T-cell (primary cell): ENCODE data around the gene MEF2B. TPM values are rescaled to one million over a fixed set of nuclear protein-coding genes. Genes with fewer than 3 reads are reported as not detected.
"Not testable (repeated sequence)": the region's sequence is repeated elsewhere in the genome, so short reads cannot be mapped to it uniquely, and the experiment has no call there.

Source experiments
- ATAC-seq, 4 experiments: fragments of 200-7000 bp in 3 of 4; fragments of 150-1000 bp in 1 of 4; cut with Tn5 transposase; replicated peaks in 1 of 4; 1 replicate in 3 of 4; 2 replicates in 1 of 4; pipeline ENCODE4 v1.10.0; 2021; ENCODE audit warnings: moderate library complexity in 3 of 4, mild to moderate bottlenecking in 2 of 4, moderate number of reproducible peaks in 1 of 4
- CTCF ChIA-PET, 2 donors: fragments of 300-600 bp; sonication (Branson Sonifier 250); formaldehyde crosslinking; loops; one replicate each; lab custom pipeline; 2022; ENCODE audit warnings: antibody characterized with exemption in 2 of 2; lab: Charles Lee
- POLR2A ChIA-PET, 2 donors: fragments of 300-600 bp; sonication (Branson Sonifier 250); formaldehyde crosslinking; loops; one replicate each; lab custom pipeline; 2022; ENCODE audit warnings: antibody characterized with exemption in 2 of 2; lab: Charles Lee
- DNase-seq, 35 experiments: peaks; one replicate each; pipeline versions ENCODE4 v3.0.0 to v3.0.0-alpha.2; 2013 to 2023
- H3K27ac ChIP-seq: one replicate; pipeline ENCODE4 v1.5.1; 2013; ENCODE audit warnings: low read length
- H3K27me3 ChIP-seq, 2 experiments: replicated peaks in 1 of 2; 1 replicate in 1 of 2; 2 replicates in 1 of 2; pipeline versions ENCODE4 v1.6.1 to v1.7.0; 2013; ENCODE audit warnings: low read length in 1 of 2, mixed read lengths in 1 of 2; ENCODE audit not compliant: control insufficient read depth in 2 of 2, insufficient read depth in 2 of 2; ENCODE audit errors: extremely low read depth in 1 of 2
- H3K36me3 ChIP-seq, 2 donors: 1 replicate in 1 of 2; 2 replicates in 1 of 2; pipeline versions ENCODE4 v1.6.1 to v1.7.0; 2013; ENCODE audit warnings: low read length in 1 of 2; ENCODE audit not compliant: control insufficient read depth in 2 of 2, insufficient read depth in 1 of 2; ENCODE audit errors: extremely low read depth in 1 of 2
- H3K4me1 ChIP-seq, 2 experiments: 1 replicate in 1 of 2; 2 replicates in 1 of 2; pipeline versions ENCODE4 v1.6.1 to v1.7.0; 2013; ENCODE audit warnings: low read length in 2 of 2, mixed read lengths in 1 of 2; ENCODE audit not compliant: insufficient read depth in 2 of 2, control insufficient read depth in 1 of 2; ENCODE audit errors: extremely low read depth in 1 of 2
- H3K4me3 ChIP-seq, 2 donors: 1 replicate in 1 of 2; 2 replicates in 1 of 2; pipeline versions ENCODE4 v1.5.1 to v1.7.0; 2013; ENCODE audit warnings: mild to moderate bottlenecking in 2 of 2, low read length in 1 of 2, moderate library complexity in 1 of 2; ENCODE audit not compliant: control insufficient read depth in 1 of 2; ENCODE audit errors: extremely low read depth in 1 of 2
- H3K9me3 ChIP-seq: 2 replicates; pipeline ENCODE4 v1.7.0; 2013
- H3K27ac Mint-ChIP-seq, 2 donors: one replicate each; pipeline ENCODE4 v1.8.0; 2020 to 2021; ENCODE audit warnings: mild to moderate bottlenecking in 2 of 2, mixed read lengths in 2 of 2
- H3K27me3 Mint-ChIP-seq, 2 donors: one replicate each; pipeline ENCODE4 v1.8.0; 2021 to 2022; ENCODE audit warnings: mixed read lengths in 2 of 2
- H3K36me3 Mint-ChIP-seq: one replicate; pipeline ENCODE4 v1.8.0; 2021; ENCODE audit warnings: mixed read lengths
- H3K4me1 Mint-ChIP-seq, 3 donors: one replicate each; pipeline ENCODE4 v1.8.0; 2020 to 2022; ENCODE audit warnings: mixed read lengths in 3 of 3, mild to moderate bottlenecking in 1 of 3
- H3K4me3 Mint-ChIP-seq, 3 donors: one replicate each; pipeline ENCODE4 v1.8.0; 2020 to 2022; ENCODE audit warnings: mild to moderate bottlenecking in 3 of 3, mixed read lengths in 3 of 3, moderate library complexity in 3 of 3
- H3K9me3 Mint-ChIP-seq, 3 donors: one replicate each; pipeline ENCODE4 v1.8.0; 2020 to 2022; ENCODE audit warnings: mixed read lengths in 3 of 3
- WGBS: methylation state at CpG from one replicate; pipeline ENCODE4 v1.1.5; 2013; ENCODE audit warnings: missing lambda C conversion rate; ENCODE audit not compliant: insufficient coverage; 5-methylcytosine and 5-hydroxymethylcytosine counted together
- total RNA-seq, 35 experiments: library from RNA in 6 of 35; stranded (reverse) in 6 of 35; fragments of 120-200 nt in 1 of 35; gene quantifications; one replicate each; pipeline versions ENCODE4 v1.2.1 to v1.2.4 and lab custom pipeline; 2013 to 2026

MEF2B gene
- total RNA-seq, 5 donors from 2014 or later (not counting 1 experiment from before 2014, with no cell fraction given) = 3.3 to 6.4 (median 6.0) TPM

DNA sequence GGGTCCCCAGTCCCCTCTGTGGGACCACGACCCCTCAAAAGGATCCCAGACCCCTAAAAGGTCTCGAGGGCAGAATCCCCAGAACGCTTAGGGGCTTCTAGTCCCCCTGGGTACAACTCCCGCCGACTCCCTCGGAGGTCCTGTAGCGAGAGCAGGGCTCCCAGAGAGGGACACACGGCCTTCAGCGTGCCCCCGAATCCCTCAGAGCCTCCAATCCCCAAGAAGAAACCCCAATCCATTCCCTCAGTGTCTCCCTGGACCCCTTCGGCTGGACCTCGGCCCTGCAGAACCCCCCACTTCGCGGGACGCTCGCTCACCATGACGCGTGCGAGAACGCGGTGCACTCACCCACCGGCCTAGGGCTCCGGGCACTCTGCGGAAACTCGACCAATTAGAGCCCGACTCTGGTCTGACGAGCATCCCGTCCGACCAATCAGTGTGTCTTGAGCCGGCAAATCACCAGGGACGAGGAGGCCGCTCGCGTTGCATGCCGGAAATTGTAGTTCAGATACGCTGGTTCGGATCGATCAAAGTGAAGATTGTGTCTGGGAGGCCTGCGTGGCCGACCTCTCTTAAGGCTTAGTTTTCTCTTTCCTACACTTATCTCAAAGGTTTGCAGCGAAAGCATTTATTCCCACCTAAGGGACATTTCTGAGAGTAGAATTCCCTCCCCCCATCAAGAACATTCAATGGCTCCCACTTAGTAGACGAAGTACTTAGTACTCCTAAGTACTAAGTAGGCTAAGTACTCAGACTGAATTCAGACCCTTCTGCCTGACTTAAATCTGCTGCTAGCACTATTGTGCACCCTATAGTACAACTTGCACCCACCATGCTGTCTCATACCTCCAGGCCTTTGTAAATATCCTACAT is 31.7 kb downstream of the MEF2B start, which contains the start of gene TMEM161A:
Gene TMEM161A, minus strand, starts transcription at position 370 of the 873 bp plus-strand sequence. Its CDS starts 50 bp downstream, at position 320.
- Mint-ChIP-seq H3K4me1 (peaks cover 32 to 38% (median 36%) of the 10 kb centered on the region in 3 donors), H3K4me3 (peak within 1 kb of the TSS; percentile 88 to 98 (median 90)), H3K36me3 (no peaks in the 10 kb centered on the region), H3K27me3 (peaks cover 0 to 2% of the 10 kb centered on the region in 2 donors), H3K27ac (peak within 1 kb of the TSS; percentile 90 to 97), H3K9me3 (no peaks in the 10 kb centered on the region)
- ChIA-PET POLR2A (no interaction called here), CTCF (no interaction called here)
- Histone ChIP-seq H3K9me3 (no peaks in the 10 kb centered on the region), H3K4me1 (peaks cover 3 to 32% of the 10 kb centered on the region in 2 experiments), H3K36me3 (no peaks in the 10 kb centered on the region), H3K27ac (peak within 1 kb of the TSS; percentile 70), H3K27me3 (peaks cover 0 to 7% of the 10 kb centered on the region in 2 experiments), H3K4me3 (peak within 1 kb of the TSS; percentile 88 to 95)
- peak; percentile 90 to 99 (median 95) for DNase-seq
- ATAC-seq = peak; percentile 100
- 4% methylated on average over 33 of the region's 42 CpGs for WGBS

DNA sequence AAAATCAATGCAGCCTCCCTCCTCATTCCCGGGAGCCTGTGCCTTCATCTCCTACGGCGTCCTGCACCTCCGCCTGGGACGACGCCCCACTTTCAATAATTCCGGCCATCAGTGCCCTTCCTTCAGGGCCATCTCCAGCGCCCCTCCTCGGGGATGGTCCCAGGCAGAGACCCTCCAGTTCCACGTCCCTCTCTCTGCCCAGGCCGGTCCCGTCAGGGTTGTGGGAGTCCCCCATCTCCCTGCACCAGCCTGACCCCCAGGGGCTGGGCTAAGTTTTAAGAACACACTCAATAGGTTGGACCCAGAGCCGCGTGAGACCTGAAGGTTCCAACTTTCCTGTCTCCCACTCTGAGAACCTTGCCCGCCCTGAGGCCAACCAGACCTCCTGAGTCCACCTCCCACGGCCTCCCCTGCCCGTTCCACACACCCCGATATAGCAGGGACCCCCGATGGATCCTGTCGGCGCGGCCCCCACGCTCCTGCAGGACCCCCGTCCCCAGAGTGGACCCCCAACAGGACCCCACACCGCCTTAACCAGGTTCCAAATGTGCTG is 32.4 kb downstream of the MEF2B start:
- ATAC-seq (no peak), DNase-seq (no peak)
- no peaks in the 10 kb centered on the region for H3K9me3 ChIP-seq
- CTCF ChIA-PET = no interaction called here
- peak overlapping the region in 1 of 2 donors; percentile 97 for H3K27ac Mint-ChIP-seq
- no peaks in the 10 kb centered on the region for H3K36me3 ChIP-seq
- no peaks in the 10 kb centered on the region for H3K36me3 Mint-ChIP-seq
- 41% methylated on average over 22 of the region's 25 CpGs for WGBS
- H3K4me1 Mint-ChIP-seq = peaks cover 32 to 38% (median 36%) of the 10 kb centered on the region in 3 donors
- peaks cover 0 to 7% of the 10 kb centered on the region in 2 experiments for H3K27me3 ChIP-seq
- H3K9me3 Mint-ChIP-seq = no peaks in the 10 kb centered on the region
- H3K4me1 ChIP-seq = peaks cover 3 to 32% of the 10 kb centered on the region in 2 experiments
- POLR2A ChIA-PET = interaction anchor here in 1 of 2 donors (0.5 kb wide), 1 partner anchor 858 kb away, joined by 16 read pairs; no protein-coding TSS in a partner anchor
- H3K27ac ChIP-seq = peak overlapping the region; percentile 70
- H3K4me3 ChIP-seq = peak overlapping the region; percentile 88 to 95
- peak overlapping the region; percentile 88 to 98 (median 90) for H3K4me3 Mint-ChIP-seq
- H3K27me3 Mint-ChIP-seq = peaks cover 0 to 2% of the 10 kb centered on the region in 2 donors

DNA sequence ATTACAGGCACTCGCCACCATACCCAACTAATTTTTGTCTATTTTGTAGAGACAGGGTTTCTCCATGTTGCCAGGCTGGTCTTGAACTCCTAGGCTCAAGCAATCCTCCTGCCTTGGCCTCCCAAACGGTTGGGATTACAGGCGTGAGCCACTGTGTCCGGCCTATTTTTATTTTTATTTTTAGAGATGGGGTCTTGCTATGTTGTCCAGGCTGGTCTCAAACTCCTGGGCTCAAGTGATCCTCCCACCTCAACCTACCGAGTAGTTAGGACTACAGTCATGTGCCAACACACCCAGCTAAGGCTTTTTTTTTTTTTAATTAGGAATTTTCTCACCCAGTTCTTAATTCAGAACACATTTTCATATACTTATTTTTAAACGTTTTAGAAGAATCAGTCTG is 34.4 kb downstream of the MEF2B start:
- ATAC-seq, CTCF ChIA-PET, H3K4me3 Mint-ChIP-seq, H3K4me3 ChIP-seq, H3K27ac Mint-ChIP-seq, H3K27me3 Mint-ChIP-seq, H3K9me3 Mint-ChIP-seq, DNase-seq, H3K9me3 ChIP-seq, H3K27ac ChIP-seq, H3K36me3 Mint-ChIP-seq, H3K27me3 ChIP-seq, H3K36me3 ChIP-seq: not testable (repeated sequence)
- no CpG with 5 or more reads among the region's 6 CpGs for WGBS
- peaks cover 32 to 38% (median 36%) of the 10 kb centered on the region in 3 donors for H3K4me1 Mint-ChIP-seq
- POLR2A ChIA-PET = interaction anchor here in 1 of 2 donors (0.6 kb wide), 1 partner anchor 453 kb away, joined by 5 read pairs; no protein-coding TSS in a partner anchor
- H3K4me1 ChIP-seq = peaks cover 3 to 32% of the 10 kb centered on the region in 2 experiments

DNA sequence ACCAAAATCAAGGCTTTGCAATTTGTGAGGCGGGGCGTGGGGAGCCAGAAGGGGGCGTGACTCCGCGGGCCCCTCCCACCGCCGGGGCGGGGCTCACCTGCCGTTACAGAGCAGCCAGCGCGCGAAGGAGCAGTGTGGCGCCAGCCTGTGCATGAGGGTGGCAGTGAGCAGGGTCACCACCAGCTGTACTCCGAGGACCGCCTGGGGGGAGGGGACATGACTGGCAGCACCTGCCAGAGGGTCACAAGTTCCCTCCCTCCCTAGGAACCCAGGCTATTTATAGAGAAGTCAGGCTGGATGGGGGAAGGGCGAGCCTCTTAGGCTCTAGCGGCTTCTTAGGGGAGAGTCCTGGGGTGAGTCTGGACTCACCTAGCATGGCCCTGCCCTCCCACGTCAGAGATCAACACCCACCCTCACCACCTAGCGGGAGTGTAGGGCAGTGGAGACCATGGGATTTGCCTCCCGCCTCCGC is 35.3 kb downstream of the MEF2B start:
- Mint-ChIP-seq H3K4me3 (no peak overlapping the region), H3K27ac (no peak overlapping the region), H3K27me3 (peaks cover 0 to under 1% of the 10 kb centered on the region in 2 donors), H3K9me3 (peaks cover 0 to 4% (median 4%) of the 10 kb centered on the region in 3 donors), H3K4me1 (peaks cover 32 to 38% (median 35%) of the 10 kb centered on the region in 3 donors), H3K36me3 (peaks cover 7% of the 10 kb centered on the region)
- peaks cover 0 to 2% of the 10 kb centered on the region in 2 experiments for H3K27me3 ChIP-seq
- peak in 1 of 4 experiments; percentile 14 for ATAC-seq
- peaks cover 3 to 31% of the 10 kb centered on the region in 2 experiments for H3K4me1 ChIP-seq
- H3K36me3 ChIP-seq = no peaks in the 10 kb centered on the region
- ChIA-PET CTCF (interaction anchor here (0.6 kb wide), 2 partner anchors 9 to 235 kb away, joined by 3 to 7 read pairs; no protein-coding TSS in a partner anchor), POLR2A (no interaction called here)
- no peak overlapping the region for H3K27ac ChIP-seq
- 30% methylated on average over 17 of the region's 21 CpGs for WGBS
- H3K9me3 ChIP-seq = no peaks in the 10 kb centered on the region
- peak in 30 of 35 experiments; percentile 7 to 66 (median 40) for DNase-seq
- no peak overlapping the region for H3K4me3 ChIP-seq

DNA sequence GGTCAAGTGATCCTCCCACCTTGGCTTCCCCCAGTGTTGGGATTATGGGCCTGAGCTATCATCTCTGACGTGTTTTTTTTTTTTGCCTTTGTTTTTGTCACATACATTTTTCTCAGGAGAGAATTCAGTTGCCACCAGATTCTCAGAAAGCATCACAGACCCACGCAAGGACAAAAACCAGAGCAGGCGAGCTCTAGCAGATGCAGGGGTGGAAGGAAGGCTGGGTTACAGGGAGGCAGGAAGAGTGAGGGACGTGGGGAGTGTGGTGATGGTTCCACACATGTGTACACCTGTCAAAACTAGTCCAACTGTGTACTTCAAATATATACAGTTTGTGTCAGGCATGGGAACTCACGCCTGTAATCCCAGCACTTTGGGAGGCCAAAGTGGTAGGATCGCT is 36.1 kb downstream of the MEF2B start:
- Mint-ChIP-seq H3K4me3 (no peak overlapping the region), H3K9me3 (peaks cover 0 to 4% (median 4%) of the 10 kb centered on the region in 3 donors), H3K4me1 (peaks cover 26 to 38% (median 30%) of the 10 kb centered on the region in 3 donors), H3K36me3 (peaks cover 10% of the 10 kb centered on the region), H3K27me3 (no peaks in the 10 kb centered on the region), H3K27ac (no peak overlapping the region)
- ATAC-seq (no peak), DNase-seq (no peak)
- WGBS = 90% methylated on average over 2 of the region's 6 CpGs
- ChIA-PET CTCF (interaction anchor here in 1 of 2 donors (0.6 kb wide), 1 partner anchor 12 kb away, joined by 3 read pairs; no protein-coding TSS in a partner anchor), POLR2A (interaction anchor here in 1 of 2 donors (0.6 kb wide), 1 partner anchor 45 kb away, joined by 3 read pairs; no protein-coding TSS in a partner anchor)
- H3K36me3 ChIP-seq = no peaks in the 10 kb centered on the region
- H3K27ac ChIP-seq = no peak overlapping the region
- H3K27me3 ChIP-seq = no peaks in the 10 kb centered on the region
- H3K4me3 ChIP-seq = no peak overlapping the region
- H3K4me1 ChIP-seq = peaks cover 3 to 27% of the 10 kb centered on the region in 2 experiments
- H3K9me3 ChIP-seq = no peaks in the 10 kb centered on the region

DNA sequence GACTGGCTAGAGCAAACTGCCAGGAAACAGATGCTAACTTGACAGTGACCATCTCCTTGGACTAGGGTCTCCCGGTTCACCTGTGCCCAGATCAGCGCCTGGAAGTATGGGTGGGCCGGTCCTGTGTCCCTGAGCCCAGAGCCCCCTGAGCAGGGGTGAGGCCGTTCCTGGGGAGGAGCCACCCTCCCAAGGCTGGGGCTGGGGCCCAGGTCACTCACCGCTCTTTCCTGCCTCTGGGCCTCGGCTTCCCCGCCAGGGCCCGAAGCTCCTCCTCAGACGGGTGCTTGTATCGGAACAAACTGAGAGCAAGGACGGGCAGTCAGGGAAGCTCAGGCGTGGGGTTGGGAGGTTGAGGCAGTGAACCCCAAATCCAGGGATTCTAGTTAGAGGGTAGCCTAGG is 37.2 kb downstream of the MEF2B start:
- ChIA-PET CTCF (no interaction called here), POLR2A (no interaction called here)
- 98% methylated on average over 12 of the region's 12 CpGs for WGBS
- Mint-ChIP-seq H3K27me3 (no peaks in the 10 kb centered on the region), H3K9me3 (peaks cover 0 to 4% (median 4%) of the 10 kb centered on the region in 3 donors), H3K4me1 (peaks cover 16 to 28% (median 19%) of the 10 kb centered on the region in 3 donors), H3K4me3 (no peak overlapping the region), H3K36me3 (peaks cover 10% of the 10 kb centered on the region), H3K27ac (no peak overlapping the region)
- DNase-seq = no peak
- Histone ChIP-seq H3K4me3 (no peak overlapping the region), H3K9me3 (no peaks in the 10 kb centered on the region), H3K27ac (no peak overlapping the region), H3K4me1 (peaks cover 3 to 18% of the 10 kb centered on the region in 2 experiments), H3K27me3 (no peaks in the 10 kb centered on the region), H3K36me3 (no peaks in the 10 kb centered on the region)
- ATAC-seq = no peak
